Stimulated activated naive B cell treated with anti-CD40 and anti-IgM and Interleukin-4, amounts not matched to agents 10 μg/mL and 1 μg/mL and 100 μg/mL, for 72 hours (primary cell): ENCODE data around the gene SLC26A2.
"Not testable (repeated sequence)": the region's sequence is repeated elsewhere in the genome, so short reads cannot be mapped to it uniquely, and the experiment has no call there.

ENCODE experiments used
- ATAC-seq, 2 donors: fragments of 150-1000 bp; cut with Tn5 transposase; replicated peaks; 2 replicates each; pipeline ENCODE4 v1.10.0; 2021; ENCODE audit warnings: moderate library complexity in 1 of 2
- DNase-seq: peaks from one replicate; pipeline ENCODE4 v3.0.0; 2021
- H3K27ac Mint-ChIP-seq: one replicate; pipeline ENCODE4 v1.8.0; 2022; ENCODE audit warnings: mild to moderate bottlenecking, mixed read lengths
- H3K27me3 Mint-ChIP-seq, 2 donors: one replicate each; pipeline ENCODE4 v1.8.0; 2022; ENCODE audit warnings: mixed read lengths in 2 of 2
- H3K36me3 Mint-ChIP-seq, 2 donors: one replicate each; pipeline ENCODE4 v1.8.0; 2022; ENCODE audit warnings: mixed read lengths in 2 of 2, mild to moderate bottlenecking in 1 of 2
- H3K4me1 Mint-ChIP-seq, 2 donors: one replicate each; pipeline ENCODE4 v1.8.0; 2022; ENCODE audit warnings: mixed read lengths in 2 of 2, mild to moderate bottlenecking in 1 of 2
- H3K4me3 Mint-ChIP-seq, 2 donors: one replicate each; pipeline ENCODE4 v1.8.0; 2022; ENCODE audit warnings: mild to moderate bottlenecking in 2 of 2, mixed read lengths in 2 of 2, moderate library complexity in 1 of 2
- H3K9me3 Mint-ChIP-seq, 2 donors: one replicate each; pipeline ENCODE4 v1.8.0; 2022; ENCODE audit warnings: mixed read lengths in 2 of 2, mild to moderate bottlenecking in 1 of 2

The SLC26A2 gene

DNA sequence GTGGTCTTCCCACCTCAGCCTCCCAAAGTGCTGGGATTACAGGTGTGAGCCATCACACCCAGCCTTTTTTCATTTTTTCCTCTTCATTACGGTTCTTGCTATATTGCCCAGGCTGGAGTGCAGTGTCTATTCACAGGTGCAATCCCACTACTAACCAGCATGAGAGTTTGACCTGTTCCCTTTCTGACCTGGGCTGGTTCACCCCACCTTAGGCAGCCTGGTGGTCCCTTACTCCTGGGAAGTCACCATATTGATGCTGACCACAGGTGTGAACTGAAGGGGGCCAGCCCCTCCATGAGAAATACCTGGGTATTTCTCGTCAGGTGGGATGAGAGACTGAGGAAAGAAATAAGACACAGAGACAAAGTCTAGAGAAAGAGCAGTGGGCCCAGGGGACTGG is 18.4 kb upstream of the SLC26A2 start:
- no peaks in the 10 kb centered on the region for H3K9me3 Mint-ChIP-seq
- H3K27me3 Mint-ChIP-seq, result peaks cover 0 to 17% of the 10 kb centered on the region in 2 donors
- no peak for ATAC-seq
- no peaks in the 10 kb centered on the region for H3K36me3 Mint-ChIP-seq
- H3K4me1 Mint-ChIP-seq, result no peaks in the 10 kb centered on the region
- no peak overlapping the region for H3K4me3 Mint-ChIP-seq
- DNase-seq, result no peak
- no peak overlapping the region for H3K27ac Mint-ChIP-seq

DNA sequence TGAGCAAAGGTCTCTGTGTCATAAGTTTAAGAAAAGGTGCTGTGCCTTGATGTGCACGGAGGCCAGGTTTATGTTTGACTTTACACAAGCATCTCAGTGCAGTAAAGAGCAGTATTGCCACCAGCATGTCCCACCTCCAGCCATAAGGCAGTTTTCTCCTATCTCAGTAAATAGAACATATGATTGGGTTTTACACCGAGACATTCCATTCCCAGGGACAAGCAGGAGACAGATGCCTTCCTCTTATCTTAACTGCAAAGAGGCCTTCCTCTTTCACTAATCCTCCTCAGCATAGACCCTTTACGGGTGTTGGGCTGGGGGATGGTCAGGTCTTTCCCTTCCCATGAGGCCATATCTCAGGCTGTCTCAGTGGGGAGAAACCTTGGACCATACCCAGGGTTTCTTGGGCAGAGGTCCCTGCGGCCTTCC is 17.8 kb upstream of the SLC26A2 start:
- H3K4me3 Mint-ChIP-seq, H3K27ac Mint-ChIP-seq, H3K9me3 Mint-ChIP-seq, H3K4me1 Mint-ChIP-seq, ATAC-seq, DNase-seq, H3K36me3 Mint-ChIP-seq: not testable (repeated sequence)
- H3K27me3 Mint-ChIP-seq, result peaks cover 0 to 17% of the 10 kb centered on the region in 2 donors

DNA sequence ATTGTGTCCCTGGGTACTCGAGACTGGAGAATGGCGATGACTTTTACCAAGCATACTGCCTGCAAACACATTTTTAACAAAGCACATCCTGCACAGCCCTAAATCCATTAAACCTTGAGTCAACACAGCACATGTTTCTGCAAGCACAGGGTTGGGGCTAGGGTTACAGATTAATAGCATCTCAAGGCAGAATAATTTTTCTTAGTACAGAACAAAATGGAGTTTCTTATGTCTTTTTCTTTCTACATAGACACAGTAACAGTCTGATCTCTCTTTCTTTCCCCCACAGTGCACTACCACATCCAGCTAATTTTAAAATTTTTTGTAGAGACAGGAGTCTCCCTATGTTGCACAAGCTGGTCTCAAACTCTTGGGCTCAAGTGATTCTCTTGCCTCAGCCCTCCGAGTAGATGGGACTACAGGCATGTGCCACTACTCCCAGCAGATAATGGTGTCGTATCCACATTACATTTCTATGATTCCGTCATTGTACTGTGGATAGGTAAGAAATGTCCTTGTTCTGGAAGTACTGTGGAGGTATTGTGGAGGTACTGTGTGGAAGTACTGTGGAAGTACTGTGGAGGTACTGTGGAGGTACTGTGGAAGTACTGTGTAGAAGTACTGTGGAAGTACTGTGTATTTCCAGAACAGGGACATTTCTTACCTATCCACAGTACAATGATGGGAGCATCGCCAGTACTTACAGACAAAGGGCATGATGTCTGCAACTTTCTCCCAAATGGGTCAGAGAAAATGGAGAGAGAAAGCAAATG is 17.2 kb upstream of the SLC26A2 start:
- not testable (repeated sequence) for ATAC-seq

DNA sequence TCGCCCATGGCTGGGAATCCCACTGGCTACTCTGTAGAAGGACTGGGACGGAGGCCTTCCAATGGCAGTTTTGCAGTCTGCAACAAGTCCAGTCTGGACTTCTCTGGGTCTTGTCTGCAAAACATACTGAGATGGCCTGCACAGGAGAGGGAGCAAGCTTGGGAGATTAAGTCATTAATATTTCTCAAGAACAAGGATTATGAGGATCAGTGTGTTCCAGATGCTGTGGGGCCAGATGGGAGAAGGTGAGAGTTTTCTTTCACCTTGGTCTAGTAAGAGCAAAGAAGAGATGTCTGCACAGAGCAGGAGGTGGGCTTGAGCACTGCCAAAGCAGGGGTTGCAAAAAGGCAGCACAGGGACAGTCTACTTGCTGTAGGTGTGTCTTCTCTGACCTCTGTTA is 15.9 kb upstream of the SLC26A2 start, which contains the start of gene PDE6A:
Gene PDE6A (minus strand): TSS at position 128 of the 400 bp plus-strand sequence. CDS start 120 bp downstream, at position 8.
- no peaks in the 10 kb centered on the region for H3K4me1 Mint-ChIP-seq
- H3K27me3 Mint-ChIP-seq, result peaks cover 10 to 24% of the 10 kb centered on the region in 2 donors
- no peaks in the 10 kb centered on the region for H3K9me3 Mint-ChIP-seq
- H3K4me3 Mint-ChIP-seq, result no peak within 1 kb of the TSS
- peak within 1 kb of the TSS; percentile 49 for H3K27ac Mint-ChIP-seq
- ATAC-seq, result no peak
- no peak for DNase-seq
- no peaks in the 10 kb centered on the region for H3K36me3 Mint-ChIP-seq

More for the DNA sequence above, 17.2 kb upstream of the SLC26A2 start:
- DNase-seq, H3K36me3 Mint-ChIP-seq, H3K27ac Mint-ChIP-seq, H3K4me1 Mint-ChIP-seq, H3K9me3 Mint-ChIP-seq, H3K4me3 Mint-ChIP-seq: not testable (repeated sequence)
- H3K27me3 Mint-ChIP-seq, result peaks cover 2 to 20% of the 10 kb centered on the region in 2 donors

DNA sequence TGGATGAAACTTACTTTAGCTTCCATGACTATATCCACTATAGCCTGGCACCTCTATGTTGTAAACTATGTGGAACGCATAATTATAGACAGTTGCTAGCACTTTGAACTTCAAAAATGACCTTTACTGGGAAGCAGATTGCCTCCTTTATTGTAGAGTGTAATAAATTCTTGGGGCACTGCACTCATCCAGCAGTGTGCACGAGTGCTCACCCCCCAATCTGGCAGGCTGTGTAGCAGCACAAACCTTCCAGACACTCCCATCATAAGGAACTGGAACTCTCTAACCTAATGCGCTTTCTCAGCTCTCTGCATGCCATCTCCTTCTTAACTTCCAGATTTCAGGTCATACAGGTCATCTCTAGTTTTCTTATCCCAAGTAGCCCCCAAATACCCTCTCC is 14.4 kb upstream of the SLC26A2 start:
- Mint-ChIP-seq H3K4me1 (no peaks in the 10 kb centered on the region), H3K27me3 (peaks cover 10 to 26% of the 10 kb centered on the region in 2 donors), H3K9me3 (no peaks in the 10 kb centered on the region), H3K4me3 (no peak overlapping the region), H3K36me3 (no peaks in the 10 kb centered on the region), H3K27ac (no peak overlapping the region)
- DNase-seq, result no peak
- no peak for ATAC-seq

DNA sequence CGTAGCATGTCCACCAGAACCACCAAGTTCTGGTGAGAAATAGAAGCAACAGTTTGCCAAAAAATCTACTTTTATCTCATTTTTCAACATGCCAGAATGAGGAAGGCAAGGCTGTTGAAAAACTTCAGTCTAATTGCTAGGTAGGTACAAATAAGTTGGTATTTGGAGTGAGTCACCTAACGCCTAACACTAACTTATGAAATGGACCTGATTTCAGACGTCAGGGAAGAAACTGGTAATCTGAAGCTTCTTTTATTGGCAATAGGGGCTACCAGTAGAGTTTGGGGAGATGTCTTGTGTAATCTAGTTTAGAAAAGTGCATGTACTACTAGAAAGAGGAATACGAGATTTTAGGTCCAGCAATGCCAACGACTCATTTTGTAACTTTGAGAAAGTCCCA is 11.6 kb upstream of the SLC26A2 start:
- H3K27ac Mint-ChIP-seq, result no peak overlapping the region
- no peaks in the 10 kb centered on the region for H3K9me3 Mint-ChIP-seq
- H3K4me3 Mint-ChIP-seq, result no peak overlapping the region
- no peak for DNase-seq
- H3K27me3 Mint-ChIP-seq, result peaks cover 14 to 26% of the 10 kb centered on the region in 2 donors
- no peak for ATAC-seq
- no peaks in the 10 kb centered on the region for H3K36me3 Mint-ChIP-seq
- H3K4me1 Mint-ChIP-seq, result no peaks in the 10 kb centered on the region

DNA sequence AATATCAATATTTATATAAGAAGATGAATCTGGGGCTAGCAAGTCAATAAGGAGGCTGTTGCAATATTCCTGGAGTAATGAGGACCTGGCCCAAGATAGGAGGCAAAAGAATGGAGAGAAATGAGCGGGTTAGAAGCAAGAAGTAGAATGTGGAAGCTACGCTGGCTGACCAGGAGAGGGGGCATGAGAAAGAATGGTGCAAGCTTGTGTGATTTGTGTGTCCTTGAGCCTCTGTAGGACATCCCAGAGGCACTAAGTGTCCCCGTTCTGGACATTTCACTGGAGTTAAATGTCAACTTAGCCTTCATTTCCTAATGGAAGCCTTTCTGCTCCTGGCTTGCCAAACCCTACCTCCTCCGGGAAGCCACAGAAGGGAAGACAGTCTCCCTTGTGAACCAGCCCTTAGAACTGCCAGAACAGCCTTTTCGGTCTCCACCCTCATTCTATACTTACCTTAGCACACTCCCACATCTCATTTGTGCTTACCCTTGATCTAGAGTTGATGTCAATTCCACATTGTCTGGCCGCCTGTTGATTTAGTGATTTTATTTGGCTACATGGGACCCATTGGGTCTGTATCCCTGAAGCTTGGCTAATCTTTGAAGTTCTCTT is 9.3 kb upstream of the SLC26A2 start:
- ATAC-seq (no peak), DNase-seq (no peak)
- Mint-ChIP-seq H3K27ac (no peak overlapping the region), H3K36me3 (no peaks in the 10 kb centered on the region), H3K4me1 (no peaks in the 10 kb centered on the region), H3K4me3 (no peak overlapping the region), H3K9me3 (no peaks in the 10 kb centered on the region), H3K27me3 (peaks cover 14 to 18% of the 10 kb centered on the region in 2 donors)

DNA sequence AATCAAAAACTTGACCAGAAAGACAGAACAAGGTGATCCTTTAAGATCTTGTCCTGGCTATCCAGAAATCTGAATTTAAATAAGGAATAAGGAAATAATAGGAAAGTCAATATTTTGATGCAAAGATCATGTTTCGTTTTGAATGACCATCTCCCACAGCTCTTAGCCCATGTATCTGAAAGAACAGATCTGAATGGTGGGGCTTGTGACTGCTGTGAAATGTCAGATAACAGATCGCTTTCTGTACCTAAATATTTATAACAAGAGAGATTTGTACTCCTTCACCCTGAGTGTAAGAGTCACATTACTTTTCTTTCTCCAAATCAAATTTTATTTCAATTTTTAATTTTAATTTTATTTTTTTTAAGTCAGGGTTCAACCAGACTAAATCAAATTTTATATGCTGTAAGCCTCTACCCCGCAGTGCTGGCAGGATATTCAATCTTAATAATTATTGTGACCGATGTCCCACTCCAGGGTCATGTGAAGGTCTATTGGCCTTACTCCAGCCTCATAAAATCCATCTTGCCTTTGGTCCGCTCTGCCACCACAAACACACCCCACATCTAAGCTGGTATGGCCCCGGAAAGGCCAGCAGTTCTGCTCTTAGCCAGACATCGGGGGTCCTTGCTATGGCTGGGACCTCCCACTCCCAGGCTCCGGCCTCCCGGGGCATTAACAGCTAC is 7.0 kb upstream of the SLC26A2 start:
- DNase-seq (no peak), ATAC-seq (no peak)
- no peak overlapping the region for H3K27ac Mint-ChIP-seq
- peaks cover 10 to 13% of the 10 kb centered on the region in 2 donors for H3K27me3 Mint-ChIP-seq
- H3K4me3 Mint-ChIP-seq, result no peak overlapping the region
- H3K9me3 Mint-ChIP-seq, result no peaks in the 10 kb centered on the region
- H3K36me3 Mint-ChIP-seq, result no peaks in the 10 kb centered on the region
- H3K4me1 Mint-ChIP-seq, result no peaks in the 10 kb centered on the region

DNA sequence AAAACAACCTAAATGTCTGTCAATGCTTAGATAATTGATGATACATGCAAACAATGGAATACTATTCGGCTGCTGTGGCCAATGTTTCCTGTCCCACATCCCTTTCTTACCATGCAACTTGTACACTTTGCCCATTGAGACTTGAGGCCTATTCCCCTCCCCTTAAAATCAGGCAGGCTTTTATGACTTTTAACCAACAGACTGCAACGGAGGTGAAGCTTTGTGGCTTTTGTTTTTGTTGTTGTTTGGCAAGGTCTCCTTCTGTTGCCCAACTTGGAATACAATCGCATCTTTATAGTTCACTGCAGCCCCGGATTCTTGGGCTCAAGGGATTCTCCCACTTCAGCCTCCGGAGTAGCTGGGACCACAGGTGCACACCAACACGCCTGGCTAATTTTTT is 5.8 kb upstream of the SLC26A2 start:
- no peak for DNase-seq
- Mint-ChIP-seq H3K9me3 (peaks cover 0 to 1% of the 10 kb centered on the region in 2 donors), H3K4me3 (no peak overlapping the region), H3K27me3 (peaks cover 4 to 11% of the 10 kb centered on the region in 2 donors), H3K4me1 (peaks cover 4 to 7% of the 10 kb centered on the region in 2 donors), H3K36me3 (peaks cover 0 to 2% of the 10 kb centered on the region in 2 donors), H3K27ac (no peak overlapping the region)
- no peak for ATAC-seq

DNA sequence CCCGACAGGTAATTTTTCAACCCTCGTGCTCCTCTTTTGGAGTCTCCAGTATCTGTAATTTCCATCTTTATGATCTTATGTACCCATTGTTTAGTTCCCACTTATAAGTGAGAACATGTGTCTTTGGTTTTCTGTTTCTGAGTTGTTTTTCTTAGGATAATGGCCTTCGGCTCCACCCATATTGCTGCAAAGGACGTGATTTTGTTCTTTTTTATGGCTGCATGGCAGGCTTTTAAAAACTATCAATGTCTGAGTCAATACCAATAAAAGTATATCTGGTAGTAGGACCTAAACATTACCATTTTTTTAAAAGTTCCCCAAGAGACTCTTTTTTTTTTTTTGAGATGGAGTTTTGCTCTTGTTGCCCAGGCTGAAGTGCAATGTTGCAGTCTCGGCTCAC is 3.9 kb upstream of the SLC26A2 start:
- Mint-ChIP-seq H3K36me3 (peaks cover 0 to 2% of the 10 kb centered on the region in 2 donors), H3K27ac (no peak overlapping the region), H3K27me3 (peaks cover 0 to 3% of the 10 kb centered on the region in 2 donors), H3K4me3 (no peak overlapping the region), H3K4me1 (peaks cover 13 to 22% of the 10 kb centered on the region in 2 donors), H3K9me3 (peaks cover 0 to 1% of the 10 kb centered on the region in 2 donors)
- no peak for ATAC-seq
- no peak for DNase-seq

DNA sequence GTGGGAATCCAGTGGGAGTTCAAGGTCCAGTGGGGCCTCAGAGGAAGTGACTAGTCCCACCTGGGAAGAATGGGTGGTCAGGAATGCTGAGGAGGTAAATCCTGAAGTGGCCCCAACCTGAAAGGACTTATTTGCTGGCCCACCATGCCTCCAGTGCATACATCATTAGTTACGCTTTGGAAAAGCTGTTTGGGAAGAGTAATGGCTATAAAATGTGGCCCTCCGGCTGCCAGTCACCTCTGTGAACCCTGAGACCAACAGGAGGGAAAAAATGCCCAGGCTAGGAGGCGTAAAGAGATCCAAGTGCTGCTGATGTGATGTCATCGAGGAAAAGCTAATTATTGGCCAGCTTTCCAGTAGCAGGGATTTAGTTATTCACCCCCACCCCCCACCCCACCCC is 2.7 kb upstream of the SLC26A2 start:
- peaks cover 0 to 1% of the 10 kb centered on the region in 2 donors for H3K9me3 Mint-ChIP-seq
- H3K4me1 Mint-ChIP-seq, result peaks cover 19 to 34% of the 10 kb centered on the region in 2 donors
- no peak overlapping the region for H3K27ac Mint-ChIP-seq

DNA sequence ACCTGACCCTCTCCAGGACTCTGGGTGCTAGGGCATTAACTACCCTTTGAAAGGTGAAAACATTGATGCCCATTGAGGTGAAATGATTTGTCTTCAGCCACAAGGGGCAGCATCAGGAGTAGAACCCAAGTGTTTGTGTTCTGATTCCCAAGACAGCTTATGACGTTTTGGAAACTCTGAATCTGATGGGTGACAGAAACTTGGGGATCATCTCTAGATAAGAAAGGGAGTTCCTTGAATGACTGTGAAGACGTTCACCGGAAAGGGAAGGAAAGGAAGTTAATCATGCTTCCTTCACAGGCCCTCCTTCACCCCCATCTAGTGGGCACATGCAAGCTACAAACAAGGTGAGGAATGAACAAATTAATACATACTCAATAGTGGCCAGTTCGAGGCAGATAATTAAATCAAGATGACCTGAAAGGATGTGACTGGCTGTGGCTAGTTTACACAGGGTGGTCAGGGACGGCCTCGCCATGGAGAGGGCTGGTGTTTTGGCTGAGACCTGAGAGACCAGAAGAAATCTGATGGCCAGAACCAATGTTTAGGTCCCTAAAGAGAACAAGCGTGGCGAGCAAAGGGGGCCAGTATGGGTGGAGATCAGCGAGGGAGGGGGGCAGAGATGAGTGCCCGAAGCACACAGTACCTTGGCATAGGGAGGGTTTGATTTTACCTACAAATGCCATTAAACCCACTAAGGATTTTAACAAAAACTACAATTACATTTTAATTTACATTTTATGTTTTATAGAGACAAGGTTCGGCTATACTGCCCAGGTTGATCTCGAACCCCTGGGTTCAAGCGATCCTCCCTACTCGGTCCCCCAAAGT is 937 bp upstream of the SLC26A2 start:
- DNase-seq (peak; percentile 58), ATAC-seq (peak; percentile 37 to 47)
- H3K4me1 Mint-ChIP-seq, result peaks cover 19 to 36% of the 10 kb centered on the region in 2 donors
- H3K27me3 Mint-ChIP-seq, result no peaks in the 10 kb centered on the region
- peaks cover 0 to 1% of the 10 kb centered on the region in 2 donors for H3K9me3 Mint-ChIP-seq
- peak overlapping the region; percentile 87 to 94 for H3K4me3 Mint-ChIP-seq
- peaks cover 3 to 10% of the 10 kb centered on the region in 2 donors for H3K36me3 Mint-ChIP-seq
- peak overlapping the region; percentile 99 for H3K27ac Mint-ChIP-seq

More for the DNA sequence above, 2.7 kb upstream of the SLC26A2 start:
- no peaks in the 10 kb centered on the region for H3K27me3 Mint-ChIP-seq
- no peak overlapping the region for H3K4me3 Mint-ChIP-seq
- ATAC-seq (no peak), DNase-seq (no peak)
- H3K36me3 Mint-ChIP-seq, result peaks cover 3 to 9% of the 10 kb centered on the region in 2 donors

DNA sequence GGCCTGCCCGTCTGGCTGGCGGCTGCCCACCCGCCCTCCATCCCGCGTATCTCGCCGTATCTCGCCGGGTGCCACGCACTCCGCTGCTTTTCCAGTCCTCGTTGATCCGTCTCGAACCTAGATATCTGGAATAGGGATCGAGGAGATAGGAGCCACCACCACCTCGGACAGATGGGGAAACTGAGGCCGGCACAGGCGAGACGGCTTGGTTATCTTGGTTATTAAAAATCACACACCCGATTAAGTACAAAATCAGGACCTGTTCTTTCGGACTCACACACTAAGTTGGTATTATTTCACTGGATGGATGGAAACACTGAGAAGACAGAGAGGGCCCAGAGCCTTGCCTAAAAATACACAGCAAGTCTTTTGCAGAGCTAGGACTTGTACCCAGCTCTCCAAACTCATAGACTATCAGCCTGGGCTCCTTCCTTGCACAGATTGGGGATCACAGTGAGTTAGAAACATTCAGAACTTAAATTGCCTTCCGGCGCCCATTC is 678 bp downstream of the SLC26A2 start:
- Mint-ChIP-seq H3K27me3 (no peaks in the 10 kb centered on the region), H3K9me3 (peaks cover 0 to 1% of the 10 kb centered on the region in 2 donors), H3K27ac (peak overlapping the region; percentile 53), H3K4me3 (peak overlapping the region; percentile 87 to 94), H3K36me3 (peaks cover 3 to 10% of the 10 kb centered on the region in 2 donors), H3K4me1 (peaks cover 19 to 36% of the 10 kb centered on the region in 2 donors)
- ATAC-seq, result no peak
- DNase-seq, result no peak
